Stimulated activated CD8-positive, alpha-beta memory T cell treated with anti-CD3 and anti-CD28 coated beads, Interleukin-7, amount 100 ng/mL, for 4 hours (primary cell): ENCODE data around the gene CCR7.
"Not testable (repeated sequence)": the region's sequence is repeated elsewhere in the genome, so short reads cannot be mapped to it uniquely, and the experiment has no call there.

ENCODE experiments used
- DNase-seq, 2 donors: peaks; one replicate each; pipeline ENCODE4 v3.0.0-alpha.2; 2020; ENCODE audit warnings: low read depth in 2 of 2

CCR7 gene

DNA sequence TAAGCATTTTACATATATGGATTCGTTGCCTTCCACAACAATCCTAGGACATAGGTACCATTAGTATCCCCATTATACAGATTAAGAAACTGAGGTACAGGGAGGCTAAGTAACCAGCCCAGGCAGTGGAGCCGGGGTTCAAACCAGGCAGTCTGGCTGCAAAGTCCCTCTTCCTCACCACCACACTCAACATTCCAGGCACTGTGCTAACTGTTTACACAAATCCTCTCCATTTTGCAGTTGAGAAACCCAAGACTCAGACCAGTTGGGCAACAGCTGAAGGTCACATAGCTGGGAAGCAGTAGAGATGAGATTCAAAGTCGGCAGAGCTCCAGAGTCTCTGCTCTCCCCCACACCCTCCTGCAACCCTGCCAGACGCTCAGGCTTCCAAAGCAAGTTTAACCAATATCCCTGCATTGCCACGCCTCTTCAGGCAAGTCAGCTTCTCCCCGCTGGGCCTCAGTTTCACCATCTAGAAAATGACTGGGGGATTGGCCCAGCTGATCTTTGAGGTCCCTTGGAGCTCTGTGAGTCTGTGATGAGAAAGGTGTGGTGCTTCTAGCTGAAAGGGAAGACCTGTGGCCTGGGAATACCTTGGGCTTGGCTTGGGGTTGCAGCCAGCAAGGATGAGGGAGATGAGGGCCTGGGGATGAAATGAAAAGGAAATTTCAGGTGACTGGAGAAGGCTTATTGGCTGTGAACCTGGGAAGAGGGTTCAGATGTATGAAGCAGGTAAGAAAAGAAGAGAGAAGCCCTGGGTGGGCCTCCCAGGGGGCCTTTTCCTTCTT lies 14.0 kb downstream of the CCR7 start:
- DNase-seq: no peak

DNA sequence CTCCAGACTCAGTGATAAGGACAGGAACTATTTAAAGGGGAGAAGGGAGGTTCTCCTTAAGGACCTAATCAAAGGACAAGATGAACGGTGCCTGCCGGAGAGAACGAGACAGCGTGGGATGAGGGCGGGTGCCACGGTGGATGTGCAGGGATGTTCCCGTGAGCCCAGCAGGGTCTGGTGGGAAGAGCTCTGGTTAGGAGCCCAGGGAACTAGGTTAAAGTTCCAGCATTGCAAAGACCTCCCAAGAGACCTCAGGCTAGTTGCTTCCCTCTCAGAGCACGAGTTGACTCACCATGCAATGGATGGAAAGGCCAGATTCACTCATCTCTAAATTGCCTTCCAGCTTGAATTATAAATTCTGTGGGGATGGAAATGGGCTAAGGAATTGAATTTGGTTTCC lies 14.7 kb downstream of the CCR7 start:
- no peak for DNase-seq

DNA sequence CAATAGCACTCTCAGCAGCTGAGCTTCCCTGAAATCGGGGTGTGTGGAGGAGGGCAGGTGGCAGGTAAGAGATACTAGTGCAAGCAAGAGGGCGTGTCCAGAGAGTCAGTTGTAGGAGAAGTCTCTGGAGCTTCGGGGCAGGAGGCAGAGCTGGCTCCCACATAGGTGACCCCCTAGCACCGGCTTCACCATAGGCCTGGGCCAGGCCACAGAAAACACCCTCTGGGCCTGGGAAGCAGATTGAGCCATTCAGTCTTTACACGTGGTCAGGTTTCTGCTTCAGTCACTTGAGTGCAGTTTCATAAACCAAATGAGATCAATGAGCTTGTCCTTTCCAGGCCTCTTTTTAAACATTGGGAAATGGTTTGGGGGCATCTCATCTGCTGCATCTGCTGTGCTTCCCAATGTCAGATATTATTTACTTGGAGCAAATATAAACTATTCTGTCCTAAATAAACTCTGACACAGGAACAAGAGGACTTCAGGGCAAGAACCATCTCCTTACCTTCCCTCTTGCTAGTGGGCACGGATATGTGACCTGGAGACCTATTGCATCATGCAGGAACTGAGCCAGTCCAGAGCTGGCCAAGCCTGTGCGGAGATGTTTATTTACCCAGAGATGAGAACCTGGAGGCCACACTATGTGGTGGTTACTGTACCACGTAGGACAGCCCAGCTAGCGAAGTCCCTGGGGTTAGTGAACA lies 16.1 kb downstream of the CCR7 start:
- no peak for DNase-seq

DNA sequence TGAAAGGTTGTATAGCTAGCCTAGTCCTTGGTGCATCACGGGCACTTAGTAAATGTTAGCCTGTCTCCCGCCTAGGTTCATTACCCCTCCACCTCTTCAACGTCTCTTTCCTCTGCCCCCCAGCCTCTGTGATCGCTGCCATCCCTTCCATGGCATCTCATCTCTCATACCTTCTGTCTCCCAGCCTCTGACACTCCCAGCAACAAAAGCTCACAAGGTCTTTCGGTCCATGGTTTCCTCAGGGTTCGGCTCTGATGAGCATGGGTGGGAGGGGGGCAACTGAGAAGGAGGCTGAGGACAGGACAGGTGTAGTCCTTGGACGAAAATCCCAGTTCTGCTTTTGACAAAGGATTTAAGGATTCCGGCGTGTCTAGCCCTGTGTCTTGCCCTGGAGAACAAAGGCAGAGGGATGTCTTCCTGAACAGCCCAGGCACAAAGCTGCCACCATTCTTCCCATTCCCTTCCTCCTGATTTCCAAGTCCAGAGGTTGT lies 16.7 kb downstream of the CCR7 start:
- no peak for DNase-seq

DNA sequence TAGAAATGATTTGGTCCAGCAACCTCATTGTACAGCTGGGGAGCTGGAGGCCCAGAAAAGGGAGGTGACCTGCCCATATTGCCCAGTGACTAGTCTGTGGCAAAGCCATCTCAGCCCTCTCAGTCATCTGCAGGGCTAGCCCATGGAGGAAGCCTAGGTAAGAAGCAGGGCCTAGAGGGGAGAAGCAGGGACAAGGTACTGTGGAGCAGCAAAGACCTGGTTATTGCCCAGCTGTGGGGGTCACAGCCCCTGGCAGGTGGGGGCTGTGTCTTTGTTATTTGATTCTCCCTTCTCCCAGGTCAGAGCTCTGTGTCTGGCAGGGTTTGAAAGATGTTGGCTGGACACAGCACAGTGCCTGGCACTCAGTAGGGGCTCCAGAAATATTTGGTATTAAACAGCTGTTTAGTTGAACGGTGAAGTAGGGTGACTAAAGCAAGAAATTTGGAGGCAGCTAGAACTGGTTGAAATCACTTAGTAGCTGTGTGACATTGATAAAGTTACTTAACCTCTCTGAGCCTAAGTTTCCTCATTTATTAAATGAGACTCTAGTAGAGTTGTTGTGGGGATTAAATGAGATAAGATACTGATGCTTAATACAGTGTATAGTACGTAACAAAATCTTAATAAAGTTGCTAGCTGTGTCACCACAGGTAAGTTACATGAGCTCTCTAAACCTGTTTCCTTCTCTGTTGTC lies 17.3 kb downstream of the CCR7 start:
- DNase-seq: no peak

DNA sequence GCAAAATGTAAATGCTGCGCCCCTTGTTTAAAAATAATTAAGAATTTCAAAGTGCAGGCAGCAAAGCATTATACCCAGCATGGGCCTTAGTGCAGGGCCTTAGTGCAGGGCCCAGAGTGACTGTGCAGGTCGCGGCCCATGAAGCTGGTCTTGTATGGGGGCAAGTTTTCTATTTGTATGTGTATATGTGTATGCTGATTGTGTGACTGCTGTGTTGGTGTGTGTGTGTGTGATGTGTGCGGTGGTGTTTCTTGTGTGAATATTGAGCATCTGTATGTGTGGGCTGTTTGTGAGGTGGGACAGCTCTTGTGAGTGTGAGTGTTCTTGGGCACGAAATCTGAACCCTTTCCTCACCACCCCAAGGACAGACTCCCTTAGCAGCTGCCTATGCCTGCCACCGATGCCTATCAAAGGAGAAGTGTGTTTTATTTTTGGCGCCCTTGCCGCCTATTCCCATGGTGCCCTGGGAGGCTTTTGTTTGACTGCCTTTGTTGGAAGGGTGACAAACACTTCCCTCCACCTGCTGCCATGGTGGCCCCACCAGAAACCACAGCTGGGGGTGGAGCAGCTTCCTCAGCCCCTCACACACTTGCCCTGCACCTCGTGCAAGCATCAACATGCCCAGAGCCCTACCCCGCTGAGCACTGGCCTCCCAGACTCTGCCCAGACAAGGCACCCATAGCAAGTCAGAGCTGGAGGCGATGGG lies 18.0 kb downstream of the CCR7 start:
- peak; percentile 45 to 65 for DNase-seq

DNA sequence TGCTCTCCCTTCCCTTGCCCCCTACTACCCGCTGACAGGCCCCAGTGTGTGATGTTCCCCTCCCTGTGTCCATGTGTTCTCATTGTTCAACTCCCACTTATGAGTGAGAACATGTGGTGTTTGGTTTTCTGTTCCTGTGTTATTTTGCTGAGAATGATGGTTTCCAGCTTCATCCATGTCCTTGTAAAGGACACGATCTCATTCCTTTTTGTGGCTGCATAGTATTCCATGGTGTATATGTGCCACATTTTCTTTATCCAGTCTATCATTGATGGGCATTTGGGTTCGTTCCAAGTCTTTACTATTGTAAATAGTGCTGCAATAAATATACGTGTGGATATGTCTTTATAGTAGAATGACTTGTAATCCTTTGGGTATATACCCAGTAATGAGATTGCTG lies 18.8 kb downstream of the CCR7 start:
- not testable (repeated sequence) for DNase-seq

DNA sequence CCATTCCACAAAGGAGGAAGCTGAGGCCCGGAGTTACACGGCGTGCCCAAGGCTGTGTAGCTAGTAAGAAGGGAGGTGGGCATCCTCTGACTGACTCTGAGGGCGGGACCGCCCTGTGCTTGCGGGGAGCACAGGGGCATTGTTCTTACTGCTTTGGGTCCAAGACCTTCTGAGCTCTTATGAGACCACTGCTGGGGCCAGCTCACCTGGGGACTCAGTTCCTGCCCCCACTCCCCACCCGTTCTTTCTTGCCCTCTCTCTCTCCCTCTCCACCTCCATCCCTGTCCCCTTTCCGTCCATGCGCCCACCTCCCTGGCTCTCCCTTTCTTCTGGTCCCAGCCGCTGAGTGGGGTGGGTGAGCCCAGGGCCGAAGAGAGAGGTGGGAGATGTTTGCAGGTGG lies 19.6 kb downstream of the CCR7 start:
- no peak for DNase-seq

DNA sequence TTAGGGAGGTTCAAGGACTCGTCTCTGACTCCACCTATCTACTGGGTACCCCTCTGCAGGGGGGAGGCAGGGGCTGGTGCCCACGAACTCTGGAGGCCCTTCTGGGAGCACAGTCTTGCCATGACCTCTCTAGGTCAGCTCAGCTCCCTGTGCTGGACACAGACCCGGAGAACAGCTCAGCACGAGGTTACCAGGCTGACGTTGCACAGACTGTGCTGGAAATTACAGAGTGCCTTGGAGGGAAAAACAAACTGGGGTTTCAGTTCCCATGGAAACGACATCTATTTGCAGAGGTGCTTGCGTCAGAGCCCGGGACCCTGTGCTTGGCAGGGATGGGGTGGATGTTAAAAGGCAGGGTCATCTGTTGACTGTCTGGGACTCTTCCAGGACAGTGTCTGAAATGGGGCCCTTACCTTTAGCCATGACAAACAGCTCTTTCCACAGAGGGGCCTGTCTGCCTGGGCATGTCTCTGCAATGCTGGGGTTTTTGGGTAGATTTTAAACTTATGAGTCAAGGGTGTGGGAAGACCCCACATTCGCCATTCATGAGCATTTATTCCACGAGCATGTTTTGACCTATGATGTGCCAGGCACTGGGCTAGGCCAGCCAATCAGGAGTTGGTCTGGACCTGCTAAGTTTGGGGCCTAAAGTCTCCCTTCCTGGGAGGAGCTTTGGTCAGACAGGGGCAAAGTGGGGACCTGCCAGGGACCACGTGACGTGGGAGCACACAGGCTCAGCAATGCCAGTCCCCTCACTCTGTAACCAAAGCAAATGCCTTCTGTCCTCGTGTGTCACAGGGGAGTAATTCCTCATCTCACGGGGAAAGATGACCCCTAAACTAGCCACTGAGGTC lies 22.5 kb downstream of the CCR7 start:
- no peak for DNase-seq

DNA sequence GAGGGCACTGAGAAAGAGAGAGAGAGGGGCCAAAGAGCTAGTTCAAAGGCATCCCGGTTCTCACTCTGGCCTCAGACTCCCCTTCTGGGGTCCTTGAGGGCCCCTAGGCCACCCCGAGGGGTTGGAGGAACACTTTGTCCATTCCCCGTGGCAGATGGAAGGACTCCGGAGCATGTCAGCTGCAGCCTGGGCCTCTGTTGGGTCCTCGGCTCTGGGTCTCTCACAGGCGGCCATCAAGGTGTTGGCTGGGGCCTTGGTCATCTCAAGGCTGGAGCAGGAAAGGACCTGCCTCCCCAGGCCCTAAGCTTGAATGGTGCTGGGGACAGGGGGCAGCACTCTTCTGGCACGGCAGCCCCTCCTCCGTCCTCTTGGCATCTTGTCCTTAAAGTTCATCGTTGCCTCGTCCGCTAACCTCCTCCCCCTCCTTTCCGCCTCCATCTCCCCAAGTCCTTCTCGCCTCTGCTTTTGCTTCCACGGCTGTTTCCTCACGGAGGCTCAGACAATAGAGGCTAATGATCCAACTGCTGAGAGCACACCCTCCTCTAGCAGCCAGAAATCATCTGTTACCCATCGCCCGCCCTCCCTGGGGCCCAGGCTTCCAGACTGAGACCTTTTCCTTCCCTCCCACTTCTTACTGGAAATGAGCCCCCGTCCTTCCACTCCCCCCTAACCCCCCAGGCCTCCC lies 23.3 kb downstream of the CCR7 start:
- DNase-seq: no peak

DNA sequence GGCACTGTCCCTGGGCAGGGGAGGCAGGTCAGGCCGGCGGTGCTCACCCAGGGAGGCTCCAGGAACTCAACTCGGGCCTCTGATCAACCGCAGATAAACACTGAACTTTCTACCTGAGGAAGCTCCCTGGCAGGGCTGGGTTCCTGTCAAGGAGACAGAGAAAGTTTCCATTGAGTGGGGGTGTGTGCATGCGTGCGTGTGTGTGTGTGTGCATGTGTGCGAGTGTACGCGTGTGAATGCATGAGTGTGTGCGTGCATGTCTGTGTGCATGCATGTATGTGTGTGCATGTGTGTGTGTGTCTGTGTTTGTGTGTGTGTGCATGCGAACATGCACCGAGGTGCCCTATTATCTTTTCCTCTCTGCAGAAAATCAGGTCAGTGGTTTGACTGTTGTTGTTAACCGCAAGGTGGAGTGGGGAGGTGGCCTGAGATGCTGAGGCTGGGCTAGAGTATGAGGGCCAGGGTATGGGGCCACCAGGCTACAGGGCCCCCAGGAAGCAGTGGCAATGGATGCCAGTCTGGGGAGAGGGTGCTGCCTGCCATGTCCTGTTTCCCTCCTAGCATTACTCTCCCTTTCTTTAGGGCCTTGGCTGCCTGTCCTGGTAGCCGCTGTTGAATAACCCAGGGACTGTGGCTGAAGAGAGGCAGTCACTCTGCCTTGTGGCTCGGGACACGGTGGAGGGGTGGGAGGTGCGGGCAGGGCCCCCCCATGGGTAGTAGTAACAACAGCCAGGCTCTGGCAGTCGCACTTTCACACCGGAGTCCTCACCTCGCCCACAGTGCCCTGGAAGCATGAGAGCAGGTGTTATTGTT lies 24.0 kb downstream of the CCR7 start:
- peak; percentile 50 to 60 for DNase-seq

DNA sequence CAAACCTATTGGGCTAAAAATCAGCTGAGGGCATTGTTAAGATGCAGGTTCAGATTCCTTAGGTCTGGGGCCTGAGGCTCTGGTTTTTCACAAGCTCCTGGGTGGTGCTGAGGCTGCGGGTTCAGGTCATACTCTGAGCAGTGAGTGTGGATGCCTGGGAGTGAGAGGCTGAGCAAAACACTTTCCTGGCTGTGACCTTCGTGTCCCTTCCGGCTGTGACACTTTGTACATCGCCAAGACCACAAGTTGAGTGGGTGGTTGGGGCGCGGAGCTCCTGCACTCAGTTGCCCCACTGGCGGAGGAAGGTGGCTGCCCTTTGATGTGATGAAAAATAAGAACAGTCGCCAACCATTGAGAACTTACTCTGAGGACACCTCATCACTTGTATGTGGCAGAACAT lies 24.8 kb downstream of the CCR7 start:
- peak in 1 of 2 donors; percentile 60 for DNase-seq

DNA sequence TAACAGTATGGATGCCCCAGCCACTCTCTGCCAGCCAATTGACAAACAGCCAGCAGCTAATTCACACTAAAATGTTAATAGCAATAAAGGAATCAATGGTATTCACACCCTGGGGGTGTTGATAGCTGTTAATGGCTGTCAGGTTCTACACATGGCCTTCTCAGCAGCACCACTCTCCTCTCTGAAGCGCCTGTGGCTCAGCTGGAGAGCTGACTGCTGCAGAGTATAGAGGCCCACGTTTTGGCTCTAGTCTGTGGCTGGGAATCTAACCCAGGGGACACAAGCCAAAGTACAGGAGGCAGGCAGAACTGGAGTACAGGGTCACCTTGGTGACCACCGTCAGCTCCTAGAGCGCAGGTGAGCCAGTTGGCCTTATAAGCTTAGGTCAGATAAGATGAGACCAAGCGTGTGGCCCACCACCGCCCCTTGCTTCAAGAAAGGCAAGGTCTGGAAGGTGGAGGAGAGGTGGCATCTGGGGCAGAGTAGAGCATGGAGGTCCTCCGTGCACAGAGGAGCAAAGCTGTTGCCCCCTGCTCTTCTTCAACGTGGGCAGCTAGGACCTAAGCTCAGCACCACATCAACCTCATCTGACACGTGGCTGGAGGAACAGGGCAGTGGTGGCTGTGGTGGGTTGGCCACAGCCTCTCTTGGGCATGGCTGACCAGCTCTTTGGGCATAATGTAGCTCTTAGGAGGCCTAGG lies 25.4 kb downstream of the CCR7 start:
- no peak for DNase-seq

DNA sequence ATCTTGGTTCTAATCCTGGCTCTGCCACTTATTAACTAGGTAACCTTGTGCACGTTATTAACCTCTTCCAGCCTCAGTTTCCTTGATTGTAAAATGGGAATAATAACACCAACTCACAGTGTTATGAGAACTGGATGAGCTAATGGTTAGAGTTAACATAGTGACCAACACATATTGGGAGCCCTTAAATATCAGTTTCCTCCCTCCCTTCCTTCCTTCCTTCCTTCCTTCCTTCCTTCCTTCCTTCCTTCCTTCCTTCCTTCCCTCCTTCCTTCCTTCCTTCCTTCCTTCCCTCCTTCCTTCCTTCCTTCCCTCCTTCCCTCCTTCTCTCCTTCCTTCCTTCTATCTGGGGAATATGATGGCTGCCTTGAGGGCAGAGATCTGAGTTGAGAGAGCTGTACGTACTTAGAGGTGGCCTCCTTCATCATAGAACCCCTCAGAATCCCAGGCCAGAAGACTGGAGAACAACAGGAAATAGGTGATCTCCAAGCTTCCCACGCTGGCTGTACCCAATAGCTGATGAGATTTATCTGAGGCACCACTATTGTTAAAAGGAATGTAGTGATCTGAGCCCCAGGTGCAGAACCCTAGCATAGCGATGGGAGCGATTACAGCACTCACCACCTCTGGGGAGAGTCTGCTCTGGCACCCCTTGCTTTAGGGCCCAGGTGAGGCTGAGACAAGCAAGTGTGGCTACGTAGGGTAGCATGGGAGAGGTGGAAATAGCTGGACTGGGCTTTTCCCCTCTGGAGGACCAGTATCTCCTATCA lies 26.2 kb downstream of the CCR7 start:
- no peak for DNase-seq

DNA sequence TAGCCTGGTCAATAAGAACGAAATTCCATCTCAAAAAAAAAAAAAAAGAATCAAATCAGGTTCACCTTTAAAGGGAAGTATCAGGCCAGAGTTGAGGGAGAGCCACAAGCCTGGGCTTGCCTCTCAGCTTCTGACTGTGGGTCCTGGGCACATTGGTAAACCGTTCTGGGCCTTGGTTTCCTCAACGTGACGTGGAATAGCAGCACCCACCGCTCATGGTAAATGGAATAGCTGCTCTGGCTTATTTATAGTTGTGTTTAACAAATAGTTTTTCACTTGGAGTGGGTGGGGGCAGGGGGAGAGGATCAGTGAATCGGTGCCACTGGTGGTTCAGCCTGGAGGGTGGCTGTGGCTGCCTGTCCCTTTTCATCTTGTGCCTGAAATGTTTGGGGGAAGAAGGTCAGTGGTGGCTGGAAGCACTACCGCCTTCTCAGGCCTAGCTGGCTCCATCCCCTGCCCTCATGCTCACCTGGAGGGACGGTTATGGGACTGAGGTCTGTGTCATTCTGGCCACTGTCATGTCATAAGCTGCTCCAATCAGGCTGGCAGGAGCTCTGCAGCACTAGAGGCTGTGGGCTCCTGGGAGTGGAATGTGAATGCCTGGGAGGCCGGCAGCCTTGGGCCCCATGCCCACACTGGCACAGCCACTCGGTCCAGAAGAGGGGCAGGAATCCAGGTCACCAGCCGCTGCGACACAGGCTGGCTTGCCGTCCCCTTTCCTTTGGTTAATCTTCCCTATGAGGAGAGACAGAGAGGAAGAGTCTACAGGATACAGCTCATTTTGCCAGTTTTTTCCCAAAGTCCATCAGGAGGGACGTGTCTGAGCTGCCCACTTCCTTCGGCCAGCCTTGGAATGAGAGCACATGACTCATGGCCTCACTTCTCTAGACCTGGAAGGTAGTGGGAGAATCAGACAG lies 27.0 kb downstream of the CCR7 start:
- no peak for DNase-seq

DNA sequence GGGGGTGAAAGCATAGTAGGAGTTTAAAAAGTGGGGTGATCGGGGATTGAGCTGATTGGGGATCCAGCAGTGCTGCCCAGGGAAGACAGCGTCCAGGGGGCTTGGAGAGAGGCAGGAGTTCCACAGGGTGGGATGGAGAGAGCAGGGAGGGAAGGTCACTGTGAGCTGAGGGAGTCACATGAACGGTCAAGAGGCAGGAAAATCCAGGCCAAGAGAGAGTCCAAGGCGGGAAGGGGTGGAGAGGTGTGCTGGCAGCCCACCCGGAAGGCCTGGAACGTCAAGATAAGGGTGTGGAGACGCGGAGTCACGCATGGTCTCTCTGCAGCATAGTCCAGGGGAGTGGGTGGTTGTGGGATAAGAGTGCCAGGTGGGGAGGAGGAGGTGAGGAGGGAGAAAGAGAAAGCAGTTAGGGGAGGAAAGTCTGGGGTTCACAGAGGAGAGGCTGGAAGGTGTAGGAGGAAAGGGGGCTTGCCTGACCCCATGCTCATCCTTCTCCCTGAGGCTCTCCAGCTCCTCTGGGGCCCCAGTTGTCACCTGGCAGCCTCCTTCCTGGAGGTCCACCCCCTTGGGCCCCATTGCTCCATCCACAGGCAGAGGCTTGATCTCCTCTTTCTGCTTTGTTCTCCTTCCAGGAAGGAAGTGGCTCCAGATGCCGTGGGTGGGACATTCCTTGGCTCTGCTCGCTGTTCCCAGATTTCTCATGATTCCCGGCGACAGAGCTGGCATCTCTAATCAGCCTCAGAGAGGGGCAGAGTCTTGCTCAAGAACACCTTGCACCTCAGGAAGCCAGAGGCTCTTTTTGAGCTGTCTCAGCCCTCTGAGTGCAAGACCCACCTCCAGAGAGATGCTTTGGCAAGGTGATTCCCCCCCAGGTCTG lies 28.7 kb downstream of the CCR7 start:
- DNase-seq: no peak
